K562 (cell line): Measurements from ENCODE around the gene PARD3B. TPM values are rescaled to one million over a fixed set of nuclear protein-coding genes. Genes with fewer than 3 reads are reported as not detected.

Experiments
- ATAC-seq: fragments of 200-7000 bp; cut with Tn5 transposase; 3 replicates; pipeline ENCODE4 v1.9.1; 2020; ENCODE audit warnings: moderate library complexity
- BruUV-seq: library from RNA; stranded (reverse); fragments of 400-500 nt; replicated peaks from 2 replicates; lab custom pipeline; 2021; lab: Mats Ljungman, UMichigan
- CTCF ChIA-PET: fragments of 300-600 bp; formaldehyde crosslinking; extraction: SDS; loops from one replicate; lab custom pipeline; 2021; ENCODE audit warnings: low intra/inter-chr PET ratio; lab: Yijun Ruan, JAX
- POLR2A ChIA-PET: fragments of 300-600, 350-650 bp; sonication (Branson Sonifier 250); formaldehyde crosslinking; extraction: SDS; loops from one replicate; lab custom pipeline; 2021; ENCODE audit warnings: antibody characterized with exemption, inconsistent platforms; lab: Yijun Ruan, JAX
- DNase-seq, 4 experiments: peaks; one replicate each; pipeline versions ENCODE4 v3.0.0 to v3.0.0-alpha.2; 2011 to 2018; ENCODE audit warnings: low spot score in 3 of 4, mixed read lengths in 3 of 4; ENCODE audit errors: extremely low read depth in 1 of 4
- FAIRE-seq: peaks from 2 replicates; lab custom pipeline; 2011; peaks lifted over from hg19 to GRCh38; lab: Jason Lieb, UNC
- H2AFZ ChIP-seq: 2 replicates; pipeline ENCODE4 v1.6.0; 2011; ENCODE audit warnings: low read depth, low read length, control low read depth, inconsistent platforms
- H3K27ac ChIP-seq: fragments of 200-600 bp; 3 replicates; pipeline ENCODE4 v1.8.0; 2011; ENCODE audit warnings: low read depth, mild to moderate bottlenecking, control low read depth, inconsistent platforms, low read length, moderate library complexity, mixed read lengths; ENCODE audit errors: extremely low read depth
- H3K27me3 ChIP-seq, 2 experiments: fragments of 300-600 bp in 1 of 2; 2 replicates in 1 of 2; 3 replicates in 1 of 2; pipeline versions ENCODE4 v1.6.0 to v1.8.0; 2011; ENCODE audit warnings: inconsistent platforms in 2 of 2, low read length in 2 of 2, mild to moderate bottlenecking in 1 of 2, mixed read lengths in 1 of 2, moderate library complexity in 1 of 2; ENCODE audit not compliant: control insufficient read depth in 2 of 2, insufficient read depth in 2 of 2
- H3K36me3 ChIP-seq: fragments of 300-600 bp; 3 replicates; pipeline ENCODE4 v1.8.0; 2011; ENCODE audit warnings: mild to moderate bottlenecking, low read length, inconsistent platforms; ENCODE audit not compliant: control insufficient read depth, insufficient read depth
- H3K4me1 ChIP-seq, 2 experiments: fragments of 200-600 bp in 1 of 2; replicated peaks in 1 of 2; 2 replicates in 1 of 2; 3 replicates in 1 of 2; pipeline versions ENCODE4 v1.5.1 to v1.8.0; 2011; ENCODE audit warnings: inconsistent platforms in 2 of 2, low read length in 2 of 2, mild to moderate bottlenecking in 1 of 2, mixed read lengths in 1 of 2, moderate library complexity in 1 of 2; ENCODE audit not compliant: control insufficient read depth in 2 of 2, insufficient read depth in 2 of 2
- H3K4me2 ChIP-seq: 2 replicates; pipeline ENCODE4 v1.6.1; 2011; ENCODE audit warnings: low read length, control low read depth, inconsistent platforms, mixed read lengths; ENCODE audit not compliant: insufficient read depth
- H3K4me3 ChIP-seq: fragments of 200-600 bp; sonication (generic), shearing (Covaris generic); 2 replicates; pipeline ENCODE4 v1.5.1; 2016; ENCODE audit warnings: control low read depth, inconsistent platforms
- H3K79me2 ChIP-seq: fragments of 200-600 bp; 3 replicates; pipeline ENCODE4 v1.8.0; 2011; ENCODE audit warnings: low read length, inconsistent platforms; ENCODE audit not compliant: control insufficient read depth, insufficient read depth
- H3K9ac ChIP-seq, 2 experiments: 2 replicates each; pipeline versions ENCODE4 v1.6.0 to v1.6.1; 2011; ENCODE audit warnings: low read depth in 2 of 2, low read length in 2 of 2, control low read depth in 1 of 2, inconsistent platforms in 1 of 2, mild to moderate bottlenecking in 1 of 2, mixed read lengths in 1 of 2; ENCODE audit not compliant: insufficient read depth in 1 of 2
- H3K9me1 ChIP-seq: one replicate; pipeline ENCODE4 v1.6.0; 2011; ENCODE audit warnings: inconsistent platforms, mild to moderate bottlenecking, low read length, moderate library complexity; ENCODE audit not compliant: control insufficient read depth, insufficient read depth
- H3K9me3 ChIP-seq: replicated peaks from 2 replicates; pipeline ENCODE4 v1.5.1; 2011; ENCODE audit warnings: low read depth, low read length, inconsistent platforms; ENCODE audit not compliant: control insufficient read depth, insufficient read depth
- H4K20me1 ChIP-seq: replicated peaks from 2 replicates; pipeline ENCODE4 v1.6.1; 2011; ENCODE audit warnings: low read length, inconsistent platforms, mixed read lengths; ENCODE audit not compliant: control insufficient read depth, insufficient read depth
- ARHGAP35 ChIP-seq: fragments of 450-650 bp; IDR thresholded peaks from 2 replicates; pipeline ENCODE4 v1.6.1; 2018; ENCODE audit not compliant: partially characterized antibody
- ARID2 ChIP-seq: fragments of 450-650 bp; IDR thresholded peaks from 2 replicates; pipeline ENCODE4 v1.6.1; 2017; ENCODE audit warnings: antibody characterized with exemption, mild to moderate bottlenecking
- BACH1 ChIP-seq: fragments of 200-800 bp; sonication (Bioruptor generic); IDR thresholded peaks from 2 replicates; pipeline ENCODE4 v1.6.1; 2016; ENCODE audit warnings: missing genetic modification characterization, missing compliant biosample characterization
- CCNT2 ChIP-seq: IDR thresholded peaks from 2 replicates; pipeline ENCODE4 v1.6.1; 2011; ENCODE audit warnings: borderline replicate concordance, low read depth, mild to moderate bottlenecking, moderate library complexity, mixed read lengths, low read length; ENCODE audit not compliant: insufficient read length; ENCODE audit errors: extremely low read depth
- CREM ChIP-seq: IDR thresholded peaks from 2 replicates; pipeline ENCODE4 v1.6.1; 2014; ENCODE audit warnings: antibody characterized with exemption, low read depth
- HSF4 ChIP-seq: fragments of 250-450 bp; sonication (Bioruptor Pico); IDR thresholded peaks from 2 replicates; pipeline ENCODE4 v2.1.2; 2022; ENCODE audit warnings: mild to moderate bottlenecking, moderate library complexity, borderline replicate concordance
- KAT7 ChIP-seq: sonication (generic); formaldehyde crosslinking; IDR thresholded peaks from 2 replicates; pipeline ENCODE4 v1.8.0; 2022; ENCODE audit warnings: missing genetic modification reagents, mild to moderate bottlenecking, borderline replicate concordance
- KDM4B ChIP-seq, 2 experiments: fragments of 450-650 bp in 1 of 2; sonication (generic) in 1 of 2; IDR thresholded peaks; 2 replicates each; pipeline ENCODE4 v1.6.1; 2016 to 2017; ENCODE audit warnings: borderline replicate concordance in 2 of 2, antibody characterized with exemption in 1 of 2, low read depth in 1 of 2, mild to moderate bottlenecking in 1 of 2
- RBM25 ChIP-seq: fragments of 200-400 bp; formaldehyde crosslinking; IDR thresholded peaks from 2 replicates; pipeline ENCODE4 v1.6.1; 2018; ENCODE audit warnings: low read length, low read depth, moderate library complexity; ENCODE audit not compliant: severe bottlenecking
- SMARCA5 ChIP-seq: fragments of 450-650 bp; IDR thresholded peaks from 2 replicates; pipeline ENCODE4 v1.6.1; 2016
- ZNF77 ChIP-seq: fragments of 250-450 bp; sonication (Bioruptor Pico); IDR thresholded peaks from 2 replicates; pipeline ENCODE4 v1.5.0; 2020
- WGBS: fragments of 100-300 bp; shearing (Covaris generic); methylation state at CpG from one replicate; pipeline ENCODE4 v1.1.6; 2016; ENCODE audit warnings: low coverage, mixed read lengths; ENCODE audit not compliant: insufficient coverage; ENCODE audit errors: missing lambda C conversion rate; 5-methylcytosine and 5-hydroxymethylcytosine counted together
- in situ Hi-C: fragments of 300-500 bp; cut with MboI; formaldehyde crosslinking; loops from 4 replicates; pipeline ENCODE4 v1.15.0; 2018; ENCODE audit warnings: inconsistent platforms, mixed read lengths
- intact Hi-C: fragments of 100-400 bp; cut with micrococcal nuclease; formaldehyde crosslinking; loops from 2 replicates; pipeline ENCODE4 v1.14.2; 2022
- polyA plus RNA-seq, 8 experiments: library from polyadenylated mRNA; depleted of rRNA in 4 of 8; stranded (reverse) in 5 of 8; unstranded in 3 of 8; fragments of >200 nt; fragmentation: Nextera tagmentation in 2 of 8; fragmentation: Illumina TruSeq in 1 of 8; extraction: Ambion mirVana in 2 of 8; extraction: Trizol in 1 of 8; gene quantifications; 2 replicates each; pipeline versions ENCODE4 v1.2.1 to v1.2.3, GENCODE V29; 2011 to 2014; ENCODE audit warnings: inconsistent platforms in 1 of 8, missing spikeins in 1 of 8
- total RNA-seq, 7 experiments: library from RNA; depleted of rRNA in 6 of 7; stranded (reverse); fragments of >200 nt in 6 of 7; fragmentation: Illumina TruSeq in 2 of 7; extraction: Trizol in 2 of 7; gene quantifications; 2 replicates each; pipeline versions ENCODE4 v1.2.1 to v1.2.3, GENCODE V29; 2011 to 2021; ENCODE audit warnings: low replicate concordance in 1 of 7

Gene PARD3B
- total and polyA plus RNA-seq, 9 of the 15 experiments (the other 6 are each of a cell fraction or from before 2014, with no cell fraction given), result 0.15 to 3.0 (median 1.1) TPM

DNA sequence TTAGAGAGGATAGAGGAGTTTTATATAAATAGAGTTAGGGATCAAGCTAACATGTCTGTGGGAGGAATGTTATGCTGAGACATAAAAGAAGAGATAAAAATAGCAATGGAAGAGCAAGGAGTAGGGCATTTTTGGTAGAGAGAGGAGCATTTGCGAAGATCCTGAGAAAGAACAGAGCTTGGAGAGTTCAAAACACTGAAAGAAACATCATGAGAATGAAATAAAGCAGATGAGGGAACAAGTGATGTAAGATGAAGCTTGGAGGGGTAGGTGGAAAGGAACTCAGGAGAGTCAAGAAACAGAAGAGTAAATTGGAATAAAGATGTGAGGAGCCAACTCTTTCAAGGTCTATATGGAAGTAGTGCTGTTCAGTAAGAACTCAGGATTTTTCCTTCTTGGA lies 308.6 kb downstream of the PARD3B start:
- intact Hi-C loops, result no loop called here
- H3K79me2 ChIP-seq, result no peaks in the 10 kb centered on the region
- H3K9ac ChIP-seq, result no peak overlapping the region
- H3K9me1 ChIP-seq, result no peaks in the 10 kb centered on the region
- no peaks in the 10 kb centered on the region for H3K27me3 ChIP-seq
- no peaks in the 10 kb centered on the region for H3K9me3 ChIP-seq
- H3K36me3 ChIP-seq, result no peaks in the 10 kb centered on the region
- CTCF ChIA-PET, result no interaction called here
- TF ChIP-seq BACH1, result no peak
- no peak for TF ChIP-seq KDM4B (IDR thresholded peaks at IDR 0.05; ENCODE audit: borderline replicate concordance in 2 of 2, low read depth in 1 of 2)
- no peak for TF ChIP-seq KAT7
- TF ChIP-seq HSF4 (CRISPR knock-in tag), result no peak
- TF ChIP-seq CCNT2, result no peak
- no peak for TF ChIP-seq ARID2
- no peak for TF ChIP-seq ARHGAP35
- no peak for TF ChIP-seq RBM25
- TF ChIP-seq CREM, result no peak
- TF ChIP-seq SMARCA5, result no peak
- no peak for TF ChIP-seq ZNF77 (CRISPR knock-in tag)
- 0% methylated on average over 1 of the region's 1 CpG for WGBS
- H3K4me1 ChIP-seq, result no peaks in the 10 kb centered on the region
- H2AFZ ChIP-seq, result no peak overlapping the region
- no peak for DNase-seq
- FAIRE-seq, result no peak
- no TSS peak for BruUV-seq
- H3K27ac ChIP-seq, result no peak overlapping the region
- in situ Hi-C loops, result no loop called here
- ATAC-seq, result no peak
- H3K4me3 ChIP-seq, result no peak overlapping the region
- H3K4me2 ChIP-seq, result no peak overlapping the region
- POLR2A ChIA-PET, result no interaction called here
- no peaks in the 10 kb centered on the region for H4K20me1 ChIP-seq
